ENCODE data around the gene EPHB4.

EPHB4 gene

DNA sequence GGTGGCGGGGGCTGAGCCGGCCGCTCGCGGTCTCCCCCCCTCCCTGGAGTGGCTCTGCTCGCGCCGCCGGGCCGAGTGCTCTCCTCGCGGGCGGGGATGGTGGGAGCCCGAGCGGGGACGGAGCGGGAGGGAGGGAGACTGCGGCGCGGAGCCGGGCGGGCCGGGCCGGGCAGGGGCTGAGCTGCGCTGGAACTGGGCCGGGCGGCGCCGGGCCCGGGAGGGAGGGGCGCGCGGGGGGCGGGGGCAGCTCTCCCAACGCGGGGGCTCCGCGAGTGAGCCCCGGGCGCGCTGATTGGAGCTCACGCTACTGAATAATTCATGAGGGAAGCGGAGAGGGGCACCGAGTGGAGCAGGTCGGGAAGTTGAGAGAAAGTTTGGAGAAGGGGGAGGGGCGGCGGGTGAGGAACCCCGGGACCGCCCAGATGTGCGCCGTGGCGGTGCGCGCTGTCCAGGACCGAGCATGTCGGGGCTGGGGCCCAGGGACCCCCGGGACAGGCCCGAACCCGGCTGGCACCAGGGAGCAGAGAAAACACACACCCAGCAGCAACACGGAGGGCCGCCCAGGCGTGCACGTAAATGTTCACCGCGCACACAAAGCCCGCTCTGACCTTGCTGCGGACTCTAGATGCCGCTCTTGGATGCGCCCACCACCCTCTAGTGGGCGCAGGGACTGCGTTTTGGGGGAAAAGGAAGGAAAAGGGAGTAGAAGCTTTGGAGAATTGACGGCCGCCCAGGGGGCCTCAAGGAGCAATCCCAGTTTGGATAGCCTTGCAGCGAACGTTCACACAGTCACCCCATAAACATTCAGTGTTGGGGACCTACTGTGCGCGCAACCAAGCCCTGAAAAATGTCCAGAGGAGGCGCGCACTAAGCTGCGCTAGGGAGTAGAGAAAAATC, at the start of gene EPHB4:
EPHB4 (minus strand) TSS at position 194 of the 897 bp plus-strand sequence. CDS start 493 bp downstream, outside the sequence.
- peak within 1 kb of the TSS; percentile 99 to 100 (median 100) for H3K4me3 Mint-ChIP-seq
- H3K9me3 Mint-ChIP-seq, result no peaks in the 10 kb centered on the region

DNA sequence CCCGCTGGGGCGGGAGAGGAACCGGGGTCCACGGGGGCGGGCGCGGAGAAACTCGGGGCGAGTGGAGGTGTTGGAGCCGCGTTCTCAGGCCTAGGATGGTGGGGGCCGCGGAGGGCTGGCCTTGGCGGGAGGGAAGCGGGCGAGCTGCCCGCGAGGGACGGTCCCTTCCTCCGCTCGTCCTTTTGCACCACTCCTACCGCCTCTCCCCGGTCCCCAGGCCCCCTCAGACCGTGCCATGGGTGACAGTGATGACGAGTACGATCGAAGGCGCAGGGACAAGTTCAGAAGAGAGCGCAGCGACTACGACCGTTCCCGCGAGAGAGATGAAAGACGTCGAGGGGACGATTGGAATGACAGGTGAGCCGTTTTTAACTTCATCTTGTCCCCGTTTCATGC, 48.0 kb upstream of the EPHB4 start:
- peaks cover 77% of the 10 kb centered on the region for H3K36me3 Mint-ChIP-seq (ENCODE audit: low read depth)
- peak overlapping the region; percentile 97 to 99 (median 99) for H3K4me3 Mint-ChIP-seq
- H3K27ac Mint-ChIP-seq, result peak overlapping the region; percentile 99 to 100 (median 99)
- peaks cover 47% of the 10 kb centered on the region for H3K4me1 Mint-ChIP-seq
- H3K27me3 Mint-ChIP-seq (ENCODE audit: low read depth), result no peaks in the 10 kb centered on the region
- H3K9me3 Mint-ChIP-seq, result no peaks in the 10 kb centered on the region
- TF ChIP-seq, protein P1, sequence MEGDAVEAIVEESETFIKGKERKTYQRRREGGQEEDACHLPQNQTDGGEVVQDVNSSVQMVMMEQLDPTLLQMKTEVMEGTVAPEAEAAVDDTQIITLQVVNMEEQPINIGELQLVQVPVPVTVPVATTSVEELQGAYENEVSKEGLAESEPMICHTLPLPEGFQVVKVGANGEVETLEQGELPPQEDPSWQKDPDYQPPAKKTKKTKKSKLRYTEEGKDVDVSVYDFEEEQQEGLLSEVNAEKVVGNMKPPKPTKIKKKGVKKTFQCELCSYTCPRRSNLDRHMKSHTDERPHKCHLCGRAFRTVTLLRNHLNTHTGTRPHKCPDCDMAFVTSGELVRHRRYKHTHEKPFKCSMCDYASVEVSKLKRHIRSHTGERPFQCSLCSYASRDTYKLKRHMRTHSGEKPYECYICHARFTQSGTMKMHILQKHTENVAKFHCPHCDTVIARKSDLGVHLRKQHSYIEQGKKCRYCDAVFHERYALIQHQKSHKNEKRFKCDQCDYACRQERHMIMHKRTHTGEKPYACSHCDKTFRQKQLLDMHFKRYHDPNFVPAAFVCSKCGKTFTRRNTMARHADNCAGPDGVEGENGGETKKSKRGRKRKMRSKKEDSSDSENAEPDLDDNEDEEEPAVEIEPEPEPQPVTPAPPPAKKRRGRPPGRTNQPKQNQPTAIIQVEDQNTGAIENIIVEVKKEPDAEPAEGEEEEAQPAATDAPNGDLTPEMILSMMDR (IDR thresholded peaks at IDR 0.05; ENCODE audit: unreplicated experiment in 3 of 3), result no peak

More for the DNA sequence above, at the start of gene EPHB4:
- TF ChIP-seq, protein P1 (IDR thresholded peaks at IDR 0.05; ENCODE audit: unreplicated experiment in 3 of 3), result peak; percentile 51 to 66 (median 52)
- Mint-ChIP-seq H3K27ac (peak within 1 kb of the TSS; percentile 94 to 99 (median 99)), H3K4me1 (peaks cover 22% of the 10 kb centered on the region), H3K36me3 (ENCODE audit: low read depth) (peaks cover 13% of the 10 kb centered on the region), H3K27me3 (ENCODE audit: low read depth) (peaks cover 3% of the 10 kb centered on the region)

DNA sequence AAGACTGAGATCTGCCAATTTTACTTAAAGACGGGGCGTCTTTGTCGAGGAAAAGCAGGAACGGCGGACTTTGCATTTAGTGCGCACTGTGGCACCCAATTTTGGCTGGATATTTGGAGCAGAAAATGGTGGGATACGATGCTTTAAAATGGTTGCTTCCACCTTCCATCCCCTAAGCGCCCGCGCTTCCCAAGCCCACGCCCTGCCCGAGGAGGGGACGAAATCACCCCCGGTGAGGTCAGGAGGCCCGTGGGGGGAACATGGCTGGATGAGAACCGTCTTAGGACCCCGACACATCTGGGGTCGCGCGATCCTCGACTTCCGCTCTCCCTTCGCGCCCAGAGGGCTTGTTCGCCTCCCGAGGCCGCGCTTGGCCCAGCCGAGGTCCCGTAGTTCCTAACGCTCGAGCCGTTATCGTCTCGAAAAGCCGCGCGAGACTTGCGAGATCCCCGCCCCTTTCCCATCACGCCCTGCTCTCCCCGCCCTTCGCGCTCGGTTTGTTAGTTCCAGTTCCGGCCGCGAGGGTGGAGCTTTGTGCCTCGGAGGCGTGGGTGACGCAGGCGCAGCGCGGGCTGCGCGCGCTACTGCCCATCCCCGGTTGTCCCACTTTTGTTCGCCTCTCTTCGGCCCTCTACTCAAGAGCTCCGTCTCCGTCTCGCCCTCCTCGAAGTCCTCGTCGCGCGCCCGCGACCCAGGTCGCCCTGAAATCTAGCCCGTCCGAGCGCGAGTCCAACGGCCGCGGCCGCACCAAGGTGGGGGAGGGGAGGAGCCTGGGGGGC, 47.4 kb upstream of the EPHB4 start, which contains the start of gene SRRT:
SRRT (plus strand) TSS at position 527 of the 779 bp plus-strand sequence. CDS start 488 bp downstream, outside the sequence.
- H3K4me3 Mint-ChIP-seq, result peak within 1 kb of the TSS; percentile 97 to 99 (median 99)
- peak within 1 kb of the TSS; percentile 99 to 100 (median 99) for H3K27ac Mint-ChIP-seq
- peaks cover 73% of the 10 kb centered on the region for H3K36me3 Mint-ChIP-seq (ENCODE audit: low read depth)
- TF ChIP-seq, protein P1 (IDR thresholded peaks at IDR 0.05; ENCODE audit: unreplicated experiment in 3 of 3), result peak; percentile 45 to 53 (median 49)
- peaks cover 44% of the 10 kb centered on the region for H3K4me1 Mint-ChIP-seq
- H3K27me3 Mint-ChIP-seq (ENCODE audit: low read depth), result no peaks in the 10 kb centered on the region
- no peaks in the 10 kb centered on the region for H3K9me3 Mint-ChIP-seq

DNA sequence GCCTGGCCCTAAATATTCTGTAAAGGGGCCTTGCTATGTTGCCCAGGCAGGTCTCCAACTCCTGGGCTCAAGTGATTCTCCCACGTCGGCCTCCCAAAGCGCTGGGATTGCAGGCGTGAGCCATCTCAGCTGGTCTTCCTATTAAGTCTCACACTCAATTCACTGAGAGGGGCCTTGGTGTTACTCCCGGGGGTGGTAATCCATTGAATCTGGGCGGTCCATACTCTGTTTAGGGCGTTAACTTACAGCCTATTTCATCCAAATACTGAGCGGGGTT, 46.9 kb upstream of the EPHB4 start:
- Mint-ChIP-seq H3K9me3 (no peaks in the 10 kb centered on the region), H3K4me3 (peak overlapping the region; percentile 97 to 99 (median 99)), H3K27me3 (ENCODE audit: low read depth) (no peaks in the 10 kb centered on the region), H3K4me1 (peaks cover 41% of the 10 kb centered on the region), H3K27ac (peak overlapping the region; percentile 99 to 100 (median 99)), H3K36me3 (ENCODE audit: low read depth) (peaks cover 67% of the 10 kb centered on the region)
- TF ChIP-seq, protein P1 (IDR thresholded peaks at IDR 0.05; ENCODE audit: unreplicated experiment in 3 of 3), result no peak

DNA sequence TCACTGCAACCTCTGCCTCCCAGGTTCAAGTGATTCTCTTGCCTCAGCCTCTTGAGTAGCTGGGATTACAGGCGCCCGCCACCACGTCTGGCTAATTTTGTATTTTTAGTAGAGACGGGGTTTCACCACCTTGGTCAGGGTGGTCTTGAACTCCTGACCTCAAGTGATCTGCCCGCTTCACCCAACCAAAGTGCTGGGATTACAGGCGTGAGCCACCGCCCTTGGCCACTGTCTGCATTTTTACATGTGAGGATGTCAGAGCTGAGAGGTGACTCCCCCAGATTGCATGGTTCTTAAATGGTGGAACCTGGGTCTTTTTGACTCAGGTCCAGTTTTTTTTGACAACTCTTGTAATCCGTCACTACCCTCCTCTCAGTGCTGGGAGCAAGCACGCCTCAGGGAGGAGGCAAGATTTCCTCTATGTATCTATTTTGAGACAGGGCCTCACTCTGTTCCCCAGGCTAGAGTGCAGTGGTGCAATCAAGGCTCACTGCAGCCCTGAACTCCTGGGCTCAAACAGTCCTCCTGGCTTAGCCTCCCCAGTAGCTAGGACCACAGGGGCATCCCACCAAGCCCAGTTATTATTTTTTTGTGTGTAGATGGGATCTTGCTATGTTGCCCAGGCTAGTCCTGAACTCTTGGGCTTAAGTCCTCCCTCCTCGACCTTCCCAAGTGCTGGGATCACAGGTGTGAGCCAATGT, 46.4 kb upstream of the EPHB4 start:
- H3K4me3 Mint-ChIP-seq, result peak overlapping the region; percentile 97 to 99 (median 99)
- H3K27ac Mint-ChIP-seq, result peak overlapping the region; percentile 99 to 100 (median 99)
- no peaks in the 10 kb centered on the region for H3K9me3 Mint-ChIP-seq
- H3K4me1 Mint-ChIP-seq, result peaks cover 38% of the 10 kb centered on the region
- H3K36me3 Mint-ChIP-seq (ENCODE audit: low read depth), result peaks cover 62% of the 10 kb centered on the region
- TF ChIP-seq, protein P1 (IDR thresholded peaks at IDR 0.05; ENCODE audit: unreplicated experiment in 3 of 3), result no peak
- H3K27me3 Mint-ChIP-seq (ENCODE audit: low read depth), result no peaks in the 10 kb centered on the region
